Measurements from ENCODE around the gene PALM2AKAP2. TPM values are rescaled to one million over a fixed set of nuclear protein-coding genes. Genes with fewer than 3 reads are reported as not detected.

PALM2AKAP2 gene
- total RNA-seq (2021): 2.1 and 3.1 TPM in 2 replicates
- percentile 50 among the genes with signal in this experiment for Bru-seq, nascent RNA
- BruChase-seq, experiment 1, labeled RNA remaining after a 2-hour chase: percentile 42 among the genes with signal in this experiment
- BruChase-seq, experiment 2, labeled RNA remaining after a 6-hour chase: percentile 37 among the genes with signal in this experiment
- long read RNA-seq: 0 reads

GRCh38 chr9:109779711-109780452 is at the start of gene PALM2AKAP2:
PALM2AKAP2 (plus strand) TSS chr9:109780198; CDS start chr9:109780489, 291 bp downstream.
- Histone ChIP-seq H2AFZ (peak within 1 kb of the TSS; percentile 97), H3K27me3 (ENCODE audit: insufficient read depth, low read depth) (no peaks in the 10 kb centered on the region), H3K79me2 (ENCODE audit: low read depth) (peaks cover 15% of the 10 kb centered on the region; the same call in 1 of the 2 replicates), H3K27ac (peak within 1 kb of the TSS; percentile 5; the same call in 1 of the 2 replicates), H3K4me2 (peak within 1 kb of the TSS; percentile 89), H3K36me3 (ENCODE audit: low read depth) (no peaks in the 10 kb centered on the region), H3K4me1 (replicated peaks; ENCODE audit: insufficient read depth) (peaks cover 11% of the 10 kb centered on the region), H3F3A (ENCODE audit: insufficient read depth, low read depth) (no peaks in the 10 kb centered on the region), H4K20me1 (ENCODE audit: insufficient read depth) (no peaks in the 10 kb centered on the region), H3K9me3 (ENCODE audit: insufficient read depth, low read depth) (no peaks in the 10 kb centered on the region), H3K9me2 (ENCODE audit: insufficient read depth) (no peaks in the 10 kb centered on the region), H3K4me3 (peak within 1 kb of the TSS; percentile 89)
- TF ChIP-seq CTCF (conservative IDR thresholded peaks at IDR 0.05) (no peak), EZH2 (IDR thresholded peaks at IDR 0.05; ENCODE audit: low read depth) (no peak)
- ChIA-PET POLR2A (ENCODE audit: unreplicated experiment) (no interaction called here), CTCF (no interaction called here)
- no TSS peak for BruUV-seq (replicated peaks)
- intact Hi-C loops (cut with micrococcal nuclease; ENCODE audit: unreplicated experiment): loop anchor here (1.0 to 5.0 kb wide), 2 partner anchors 37 to 206 kb away; no protein-coding TSS in a partner anchor
- DNase-seq: peak; percentile 40 to 76

- peak overlapping the region; percentile 42 for H3K4me2 ChIP-seq
- no TSS peak for BruUV-seq (replicated peaks)
These were observed 49.8 kb upstream of the PALM2AKAP2 start for GRCh38 chr9:109730228-109730627.

GRCh38 chr9:109733690-109734089 is 46.3 kb upstream of the PALM2AKAP2 start:
- TF ChIP-seq EZH2 (IDR thresholded peaks at IDR 0.05; ENCODE audit: low read depth): no peak
- no peak for TF ChIP-seq CTCF (conservative IDR thresholded peaks at IDR 0.05)
- peak in 1 of 2 experiments; percentile 57 for DNase-seq
- CTCF ChIA-PET: no interaction called here
- Histone ChIP-seq H3K27ac (no peak overlapping the region), H3K4me1 (replicated peaks; ENCODE audit: insufficient read depth) (peaks cover 38% of the 10 kb centered on the region), H3K9me2 (ENCODE audit: insufficient read depth) (no peaks in the 10 kb centered on the region), H3F3A (ENCODE audit: insufficient read depth, low read depth) (peaks cover 24% of the 10 kb centered on the region), H3K9me3 (ENCODE audit: insufficient read depth, low read depth) (no peaks in the 10 kb centered on the region; the same call in 1 of the 2 replicates), H3K4me2 (no peak overlapping the region), H3K36me3 (ENCODE audit: low read depth) (no peaks in the 10 kb centered on the region), H3K79me2 (ENCODE audit: low read depth) (no peaks in the 10 kb centered on the region), H3K4me3 (no peak overlapping the region), H3K27me3 (ENCODE audit: insufficient read depth, low read depth) (no peaks in the 10 kb centered on the region), H2AFZ (no peak overlapping the region), H4K20me1 (ENCODE audit: insufficient read depth) (no peaks in the 10 kb centered on the region)
- intact Hi-C loops (cut with micrococcal nuclease; ENCODE audit: unreplicated experiment): no loop called here
- POLR2A ChIA-PET (ENCODE audit: unreplicated experiment): no interaction called here
- BruUV-seq (replicated peaks): no TSS peak

More at GRCh38 chr9:109730228-109730627, 49.8 kb upstream of the PALM2AKAP2 start:
- peaks cover 24% of the 10 kb centered on the region for H3F3A ChIP-seq (ENCODE audit: insufficient read depth, low read depth)
- H4K20me1 ChIP-seq (ENCODE audit: insufficient read depth): no peaks in the 10 kb centered on the region
- POLR2A ChIA-PET (ENCODE audit: unreplicated experiment): no interaction called here
- no peaks in the 10 kb centered on the region for H3K27me3 ChIP-seq (ENCODE audit: insufficient read depth, low read depth)
- TF ChIP-seq EZH2 (IDR thresholded peaks at IDR 0.05; ENCODE audit: low read depth) (no peak), CTCF (conservative IDR thresholded peaks at IDR 0.05) (no peak)
- CTCF ChIA-PET: no interaction called here
- no peaks in the 10 kb centered on the region for H3K79me2 ChIP-seq (ENCODE audit: low read depth)
- peak overlapping the region; percentile 52 for H3K27ac ChIP-seq
- no peaks in the 10 kb centered on the region for H3K36me3 ChIP-seq (ENCODE audit: low read depth)
- H2AFZ ChIP-seq: no peak overlapping the region
- peak; percentile 20 to 91 for DNase-seq
- peaks cover 41% of the 10 kb centered on the region for H3K4me1 ChIP-seq (replicated peaks; ENCODE audit: insufficient read depth)
- intact Hi-C loops (cut with micrococcal nuclease; ENCODE audit: unreplicated experiment): no loop called here
- H3K9me2 ChIP-seq (ENCODE audit: insufficient read depth): no peaks in the 10 kb centered on the region
- H3K9me3 ChIP-seq (ENCODE audit: insufficient read depth, low read depth): peaks cover 3% of the 10 kb centered on the region; the same call in 1 of the 2 replicates
- no peak overlapping the region for H3K4me3 ChIP-seq
